ENCODE measurements around the gene TMEM38B. TPM values are rescaled to one million over a fixed set of nuclear protein-coding genes. Genes with fewer than 3 reads are reported as not detected.
"Not testable (repeated sequence)": the region's sequence is repeated elsewhere in the genome, so short reads cannot be mapped to it uniquely, and the experiment has no call there.

The TMEM38B gene
- total RNA-seq, 1 experiment from 2014 or later: 14.5 TPM

DNA sequence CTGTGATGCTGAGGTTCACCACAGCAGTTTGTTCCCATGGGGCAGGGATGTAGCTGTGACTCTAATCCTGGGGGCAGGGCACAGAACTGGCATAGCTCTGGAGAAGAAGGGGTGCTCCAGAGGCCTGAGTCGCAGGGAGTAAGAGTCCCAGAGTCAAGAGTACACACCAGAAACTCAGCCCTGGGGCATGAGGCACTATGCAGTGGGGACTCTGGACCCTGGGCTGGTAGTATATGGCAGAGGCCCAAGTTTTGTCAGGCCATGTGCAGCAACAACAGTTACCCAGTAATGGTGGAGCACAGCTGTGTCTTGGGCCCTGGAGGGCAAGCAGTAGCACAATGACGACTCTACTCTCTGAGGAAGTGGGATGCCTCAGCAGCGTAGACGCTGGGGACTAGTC is 42.9 kb downstream of the TMEM38B start:
- peaks cover 8% of the 10 kb centered on the region for H3K9me3 Mint-ChIP-seq (ENCODE audit: low read depth, unreplicated experiment)
- no peak overlapping the region for H3K27ac Mint-ChIP-seq (ENCODE audit: unreplicated experiment)
- no peaks in the 10 kb centered on the region for H3K4me1 Mint-ChIP-seq (ENCODE audit: low read depth, unreplicated experiment)
- no TSS peak for BruUV-seq (replicated peaks)
- H3K4me3 Mint-ChIP-seq (ENCODE audit: low read depth, unreplicated experiment): no peak overlapping the region
- DNase-seq: no peak
- intact Hi-C loops (cut with micrococcal nuclease; ENCODE audit: unreplicated experiment): no loop called here
- no peaks in the 10 kb centered on the region for H3K36me3 Mint-ChIP-seq (ENCODE audit: insufficient read depth, unreplicated experiment)
- TF ChIP-seq, protein P1, sequence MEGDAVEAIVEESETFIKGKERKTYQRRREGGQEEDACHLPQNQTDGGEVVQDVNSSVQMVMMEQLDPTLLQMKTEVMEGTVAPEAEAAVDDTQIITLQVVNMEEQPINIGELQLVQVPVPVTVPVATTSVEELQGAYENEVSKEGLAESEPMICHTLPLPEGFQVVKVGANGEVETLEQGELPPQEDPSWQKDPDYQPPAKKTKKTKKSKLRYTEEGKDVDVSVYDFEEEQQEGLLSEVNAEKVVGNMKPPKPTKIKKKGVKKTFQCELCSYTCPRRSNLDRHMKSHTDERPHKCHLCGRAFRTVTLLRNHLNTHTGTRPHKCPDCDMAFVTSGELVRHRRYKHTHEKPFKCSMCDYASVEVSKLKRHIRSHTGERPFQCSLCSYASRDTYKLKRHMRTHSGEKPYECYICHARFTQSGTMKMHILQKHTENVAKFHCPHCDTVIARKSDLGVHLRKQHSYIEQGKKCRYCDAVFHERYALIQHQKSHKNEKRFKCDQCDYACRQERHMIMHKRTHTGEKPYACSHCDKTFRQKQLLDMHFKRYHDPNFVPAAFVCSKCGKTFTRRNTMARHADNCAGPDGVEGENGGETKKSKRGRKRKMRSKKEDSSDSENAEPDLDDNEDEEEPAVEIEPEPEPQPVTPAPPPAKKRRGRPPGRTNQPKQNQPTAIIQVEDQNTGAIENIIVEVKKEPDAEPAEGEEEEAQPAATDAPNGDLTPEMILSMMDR (IDR thresholded peaks at IDR 0.05; ENCODE audit: unreplicated experiment): no peak
- CTCF ChIA-PET: no interaction called here
- H3K27me3 Mint-ChIP-seq (ENCODE audit: unreplicated experiment): no peaks in the 10 kb centered on the region

DNA sequence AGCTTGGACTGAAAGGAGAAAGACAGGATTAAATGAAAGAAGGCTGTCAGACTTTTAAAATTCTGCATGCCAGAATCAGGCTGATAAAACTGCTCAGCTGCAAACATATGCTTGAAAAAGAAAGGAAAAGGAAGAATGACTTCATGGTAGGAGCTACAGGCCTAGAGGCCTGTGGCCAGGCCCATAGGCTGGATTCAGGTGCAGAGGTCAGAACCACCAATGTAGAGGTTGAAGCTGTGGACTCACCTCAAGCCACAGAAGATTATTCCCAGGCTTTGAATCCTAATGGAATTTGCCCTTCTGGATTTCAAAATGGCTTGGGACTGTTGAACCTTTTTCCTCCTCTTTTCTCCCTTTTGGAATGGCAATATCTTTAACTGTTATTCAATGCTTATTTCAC is 47.7 kb downstream of the TMEM38B start:
- no peak for DNase-seq
- Mint-ChIP-seq H3K9me3 (ENCODE audit: low read depth, unreplicated experiment) (no peaks in the 10 kb centered on the region), H3K27ac (ENCODE audit: unreplicated experiment) (no peak overlapping the region), H3K36me3 (ENCODE audit: insufficient read depth, unreplicated experiment) (no peaks in the 10 kb centered on the region), H3K4me1 (ENCODE audit: low read depth, unreplicated experiment) (no peaks in the 10 kb centered on the region), H3K4me3 (ENCODE audit: low read depth, unreplicated experiment) (no peak overlapping the region), H3K27me3 (ENCODE audit: unreplicated experiment) (no peaks in the 10 kb centered on the region)
- CTCF ChIA-PET: no interaction called here
- TF ChIP-seq, protein P1 (IDR thresholded peaks at IDR 0.05; ENCODE audit: unreplicated experiment): no peak
- no TSS peak for BruUV-seq (replicated peaks)
- intact Hi-C loops (cut with micrococcal nuclease; ENCODE audit: unreplicated experiment): no loop called here

DNA sequence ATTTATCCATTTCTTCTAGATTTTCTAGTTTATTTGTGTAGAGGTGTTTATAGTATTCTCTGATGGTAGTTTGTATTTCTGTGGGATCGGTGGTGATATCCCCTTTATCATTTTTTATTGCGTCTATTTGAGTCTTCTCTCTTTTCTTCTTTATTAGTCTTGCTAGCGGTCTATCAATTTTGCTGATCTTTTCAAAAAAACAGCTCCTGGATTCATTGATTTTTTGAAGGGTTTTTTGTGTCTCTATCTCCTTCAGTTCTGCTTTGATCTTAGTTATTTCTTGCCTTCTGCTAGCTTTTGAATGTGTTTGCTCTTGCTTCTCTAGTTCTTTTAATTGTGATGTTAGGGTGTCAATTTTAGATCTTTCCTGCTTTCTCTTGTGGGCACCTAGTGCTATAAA is 53.0 kb downstream of the TMEM38B start:
- H3K4me3 Mint-ChIP-seq (ENCODE audit: low read depth, unreplicated experiment); H3K27ac Mint-ChIP-seq (ENCODE audit: unreplicated experiment); H3K27me3 Mint-ChIP-seq (ENCODE audit: unreplicated experiment); BruUV-seq (replicated peaks); H3K9me3 Mint-ChIP-seq (ENCODE audit: low read depth, unreplicated experiment); DNase-seq; intact Hi-C loops (cut with micrococcal nuclease; ENCODE audit: unreplicated experiment); H3K4me1 Mint-ChIP-seq (ENCODE audit: low read depth, unreplicated experiment); H3K36me3 Mint-ChIP-seq (ENCODE audit: insufficient read depth, unreplicated experiment); CTCF ChIA-PET: not testable (repeated sequence)

DNA sequence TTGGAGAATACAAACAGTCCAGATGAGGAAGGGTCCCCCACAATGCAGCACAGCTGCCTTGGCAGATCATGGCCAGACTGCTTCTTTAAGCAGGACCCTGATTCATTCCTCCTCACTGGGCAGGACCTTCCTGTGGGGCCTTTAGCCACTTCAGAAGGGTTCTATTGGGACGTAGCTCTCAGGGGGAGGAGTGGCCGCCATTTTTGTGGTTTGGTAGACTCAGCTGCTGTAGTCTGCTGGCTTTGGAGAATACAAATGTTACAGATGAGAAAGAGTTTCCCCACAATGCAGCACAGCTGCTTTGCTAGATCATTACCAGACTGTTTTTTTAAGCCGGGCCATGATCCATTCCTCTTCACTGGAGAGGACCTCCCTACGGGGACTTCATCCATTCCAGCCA is 57.4 kb downstream of the TMEM38B start:
- H3K4me1 Mint-ChIP-seq (ENCODE audit: low read depth, unreplicated experiment): no peaks in the 10 kb centered on the region
- no peak for DNase-seq
- H3K4me3 Mint-ChIP-seq (ENCODE audit: low read depth, unreplicated experiment): no peak overlapping the region
- intact Hi-C loops (cut with micrococcal nuclease; ENCODE audit: unreplicated experiment): no loop called here
- no peak overlapping the region for H3K27ac Mint-ChIP-seq (ENCODE audit: unreplicated experiment)
- no peaks in the 10 kb centered on the region for H3K36me3 Mint-ChIP-seq (ENCODE audit: insufficient read depth, unreplicated experiment)
- TF ChIP-seq, protein P1 (IDR thresholded peaks at IDR 0.05; ENCODE audit: unreplicated experiment): no peak
- H3K27me3 Mint-ChIP-seq (ENCODE audit: unreplicated experiment): no peaks in the 10 kb centered on the region
- CTCF ChIA-PET: no interaction called here
- H3K9me3 Mint-ChIP-seq (ENCODE audit: low read depth, unreplicated experiment): peaks cover 6% of the 10 kb centered on the region
- BruUV-seq (replicated peaks): no TSS peak

DNA sequence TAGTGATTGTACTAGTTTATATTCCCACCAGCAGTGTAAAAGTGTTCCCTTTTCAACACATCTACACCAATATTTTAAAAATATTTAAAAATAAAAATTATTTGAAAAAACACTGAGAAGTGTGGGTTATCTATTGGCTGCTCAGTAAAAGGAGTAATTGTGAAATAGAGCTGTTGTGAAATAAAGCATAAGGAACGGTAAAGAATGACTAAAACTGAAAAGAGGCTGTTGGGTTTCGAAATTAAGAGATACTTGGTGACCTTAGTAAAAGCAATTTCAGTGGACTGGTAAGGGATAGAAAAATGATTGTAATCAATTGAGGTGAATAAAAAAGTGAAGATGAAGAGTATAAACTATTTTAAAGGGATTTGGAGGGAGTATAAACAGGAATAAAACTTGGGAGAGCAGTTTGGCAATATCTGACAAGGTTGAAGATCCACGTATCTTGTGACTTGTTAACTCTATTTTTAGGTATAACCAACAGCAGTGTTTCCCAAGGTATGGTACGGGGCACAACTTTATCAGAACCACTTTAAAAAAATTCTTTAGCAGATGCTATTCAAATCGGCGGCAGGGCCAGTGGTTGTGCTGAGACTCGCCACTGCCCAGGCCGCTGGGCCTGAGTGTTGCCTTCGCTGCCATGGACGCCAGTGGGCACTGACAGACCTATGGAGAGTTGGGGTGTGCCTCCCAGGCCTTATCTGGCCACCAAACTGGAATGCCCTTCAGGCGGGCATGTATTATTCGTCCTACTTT is 63.3 kb downstream of the TMEM38B start:
- Mint-ChIP-seq H3K36me3 (ENCODE audit: insufficient read depth, unreplicated experiment) (no peaks in the 10 kb centered on the region), H3K4me3 (ENCODE audit: low read depth, unreplicated experiment) (no peak overlapping the region), H3K9me3 (ENCODE audit: low read depth, unreplicated experiment) (peaks cover 6% of the 10 kb centered on the region), H3K27me3 (ENCODE audit: unreplicated experiment) (no peaks in the 10 kb centered on the region), H3K27ac (ENCODE audit: unreplicated experiment) (no peak overlapping the region), H3K4me1 (ENCODE audit: low read depth, unreplicated experiment) (no peaks in the 10 kb centered on the region)
- TF ChIP-seq, protein P1 (IDR thresholded peaks at IDR 0.05; ENCODE audit: unreplicated experiment): no peak
- no peak for DNase-seq
- BruUV-seq (replicated peaks): no TSS peak
- CTCF ChIA-PET: no interaction called here
- intact Hi-C loops (cut with micrococcal nuclease; ENCODE audit: unreplicated experiment): no loop called here
